ENCODE results near the gene DYNAP.

Gene DYNAP

GRCh38 chr18:54590945-54591344, at the start of gene DYNAP:
TSS of gene DYNAP (plus strand) at chr18:54591245. CDS start at chr18:54591283, 38 bp downstream.
- H3K27ac ChIP-seq (ENCODE audit: low read length): no peak within 1 kb of the TSS
- H3K27me3 ChIP-seq (replicated peaks; ENCODE audit: insufficient read depth, low read length): no peaks in the 10 kb centered on the region
- no peaks in the 10 kb centered on the region for H3K4me1 ChIP-seq (ENCODE audit: low read length)
- H3F3A ChIP-seq (ENCODE audit: insufficient read depth, low read length): no peaks in the 10 kb centered on the region
- no peak within 1 kb of the TSS for H2AFZ ChIP-seq (ENCODE audit: low read length)
- H3K4me2 ChIP-seq (ENCODE audit: low read depth, low read length): no peak within 1 kb of the TSS
- no peaks in the 10 kb centered on the region for H4K20me1 ChIP-seq (ENCODE audit: insufficient read depth, low read length)
- H3K79me2 ChIP-seq (ENCODE audit: low read length): no peaks in the 10 kb centered on the region
- H3K9me2 ChIP-seq (replicated peaks; ENCODE audit: insufficient read depth, low read length): no peaks in the 10 kb centered on the region
- DNase-seq: no peak
- H3K9ac ChIP-seq (ENCODE audit: low read length): no peak within 1 kb of the TSS
- TF ChIP-seq CTCF (IDR thresholded peaks at IDR 0.05; ENCODE audit: low read length) (no peak), EZH2phosphoT487 (IDR thresholded peaks at IDR 0.05; ENCODE audit: low read length) (no peak), EZH2 (optimal IDR thresholded peaks at IDR 0.05; ENCODE audit: low read depth, low read length) (no peak)
- H3K36me3 ChIP-seq (replicated peaks; ENCODE audit: insufficient read depth, low read length): no peaks in the 10 kb centered on the region
- H3K4me3 ChIP-seq (ENCODE audit: low read length): no peak within 1 kb of the TSS
- H3K9me3 ChIP-seq (replicated peaks; ENCODE audit: insufficient read depth, low read length): no peaks in the 10 kb centered on the region

GRCh38 chr18:54551590-54551989, 39.5 kb upstream of the DYNAP start:
- no peak overlapping the region for H3K27ac ChIP-seq (ENCODE audit: low read length)
- H3K4me1 ChIP-seq (ENCODE audit: low read length): no peaks in the 10 kb centered on the region
- no peak overlapping the region for H3K9ac ChIP-seq (ENCODE audit: low read length)
- H3K79me2 ChIP-seq (ENCODE audit: low read length): no peaks in the 10 kb centered on the region
- H3K9me2 ChIP-seq (replicated peaks; ENCODE audit: insufficient read depth, low read length): no peaks in the 10 kb centered on the region
- H4K20me1 ChIP-seq (ENCODE audit: insufficient read depth, low read length): no peaks in the 10 kb centered on the region
- no peaks in the 10 kb centered on the region for H3K36me3 ChIP-seq (replicated peaks; ENCODE audit: insufficient read depth, low read length)
- TF ChIP-seq EZH2 (optimal IDR thresholded peaks at IDR 0.05; ENCODE audit: low read depth, low read length) (no peak), EZH2phosphoT487 (IDR thresholded peaks at IDR 0.05; ENCODE audit: low read length) (no peak), CTCF (IDR thresholded peaks at IDR 0.05; ENCODE audit: low read length) (no peak)
- no peak overlapping the region for H2AFZ ChIP-seq (ENCODE audit: low read length)
- no peaks in the 10 kb centered on the region for H3K27me3 ChIP-seq (replicated peaks; ENCODE audit: insufficient read depth, low read length)
- no peak overlapping the region for H3K4me2 ChIP-seq (ENCODE audit: low read depth, low read length)
- no peaks in the 10 kb centered on the region for H3K9me3 ChIP-seq (replicated peaks; ENCODE audit: insufficient read depth, low read length)
- H3K4me3 ChIP-seq (ENCODE audit: low read length): no peak overlapping the region
- DNase-seq: no peak
- H3F3A ChIP-seq (ENCODE audit: insufficient read depth, low read length): no peaks in the 10 kb centered on the region

- Histone ChIP-seq H3K9me3 (replicated peaks; ENCODE audit: insufficient read depth, low read length) (no peaks in the 10 kb centered on the region), H2AFZ (ENCODE audit: low read length) (no peak overlapping the region), H3K4me3 (ENCODE audit: low read length) (no peak overlapping the region), H3K9ac (ENCODE audit: low read length) (no peak overlapping the region), H4K20me1 (ENCODE audit: insufficient read depth, low read length) (no peaks in the 10 kb centered on the region), H3K4me1 (ENCODE audit: low read length) (no peaks in the 10 kb centered on the region), H3K36me3 (replicated peaks; ENCODE audit: insufficient read depth, low read length) (no peaks in the 10 kb centered on the region), H3K9me2 (replicated peaks; ENCODE audit: insufficient read depth, low read length) (no peaks in the 10 kb centered on the region), H3K27me3 (replicated peaks; ENCODE audit: insufficient read depth, low read length) (no peaks in the 10 kb centered on the region), H3F3A (ENCODE audit: insufficient read depth, low read length) (no peaks in the 10 kb centered on the region), H3K79me2 (ENCODE audit: low read length) (no peaks in the 10 kb centered on the region), H3K27ac (ENCODE audit: low read length) (no peak overlapping the region), H3K4me2 (ENCODE audit: low read depth, low read length) (no peak overlapping the region)
- DNase-seq: no peak
- TF ChIP-seq EZH2 (optimal IDR thresholded peaks at IDR 0.05; ENCODE audit: low read depth, low read length) (no peak), CTCF (IDR thresholded peaks at IDR 0.05; ENCODE audit: low read length) (no peak), EZH2phosphoT487 (IDR thresholded peaks at IDR 0.05; ENCODE audit: low read length) (no peak)
Measured at GRCh38 chr18:54555286-54555685, 35.8 kb upstream of the DYNAP start.
